Caco-2 (cell line): Measurements from ENCODE around the gene SRGAP3. TPM values are rescaled to one million over a fixed set of nuclear protein-coding genes. Genes with fewer than 3 reads are reported as not detected.

Source experiments
- BruUV-seq: library from RNA; stranded (reverse); fragments of 400-500 nt; replicated peaks from 2 replicates; lab custom pipeline; 2021; lab: Mats Ljungman, UMichigan
- CTCF ChIA-PET: fragments of 300-600 bp; sonication (Branson Sonifier 250); formaldehyde crosslinking; loops from one replicate; lab custom pipeline; 2022; ENCODE audit warnings: antibody characterized with exemption; lab: Charles Lee
- POLR2A ChIA-PET: fragments of 300-600 bp; sonication (Branson Sonifier 250); formaldehyde crosslinking; loops from one replicate; lab custom pipeline; 2022; ENCODE audit warnings: antibody characterized with exemption; lab: Charles Lee
- DNase-seq, 2 experiments: peaks; one replicate each; pipeline versions ENCODE4 v3.0.0 to v3.0.0-alpha.2; 2020 to 2022
- H3K27me3 ChIP-seq: replicated peaks from 2 replicates; pipeline ENCODE4 v1.6.0; 2011; ENCODE audit warnings: low read length; ENCODE audit not compliant: control insufficient read depth, insufficient read depth
- H3K36me3 ChIP-seq: 2 replicates; pipeline ENCODE4 v1.5.1; 2011; ENCODE audit warnings: low read length; ENCODE audit not compliant: control insufficient read depth, insufficient read depth
- H3K4me1 ChIP-seq: fragments of 250-450 bp; sonication (Bioruptor Pico); 2 replicates; pipeline ENCODE4 v1.5.1; 2020; ENCODE audit warnings: mild to moderate bottlenecking
- H3K4me3 ChIP-seq: 2 replicates; pipeline ENCODE4 v1.5.1; 2011; ENCODE audit warnings: low read depth, mild to moderate bottlenecking, control low read depth, low read length
- H3K9me3 ChIP-seq: fragments of 250-450 bp; sonication (Bioruptor Pico); 2 replicates; pipeline ENCODE4 v1.5.1; 2020; ENCODE audit warnings: mild to moderate bottlenecking, moderate library complexity
- H3K27ac Mint-ChIP-seq: one replicate; pipeline ENCODE4 v1.8.0; 2022; ENCODE audit warnings: mixed read lengths; ENCODE audit not compliant: unreplicated experiment
- H3K27me3 Mint-ChIP-seq: one replicate; pipeline ENCODE4 v1.8.0; 2022; ENCODE audit warnings: mixed read lengths; ENCODE audit not compliant: insufficient read depth, unreplicated experiment
- H3K36me3 Mint-ChIP-seq: one replicate; pipeline ENCODE4 v1.8.0; 2022; ENCODE audit warnings: mild to moderate bottlenecking, mixed read lengths; ENCODE audit not compliant: insufficient read depth, unreplicated experiment
- H3K4me1 Mint-ChIP-seq: one replicate; pipeline ENCODE4 v1.8.0; 2022; ENCODE audit warnings: low read depth, mixed read lengths; ENCODE audit not compliant: unreplicated experiment
- H3K4me3 Mint-ChIP-seq: one replicate; pipeline ENCODE4 v1.8.0; 2022; ENCODE audit warnings: mild to moderate bottlenecking, moderate library complexity, mixed read lengths; ENCODE audit not compliant: unreplicated experiment
- H3K9me3 Mint-ChIP-seq: one replicate; pipeline ENCODE4 v1.8.0; 2022; ENCODE audit warnings: mixed read lengths; ENCODE audit not compliant: unreplicated experiment
- intact Hi-C: fragments of 100-400 bp; cut with micrococcal nuclease; formaldehyde crosslinking; loops from one replicate; pipeline ENCODE4 v1.10.0; 2022; ENCODE audit not compliant: unreplicated experiment
- total RNA-seq: library from RNA; stranded (reverse); gene quantifications from 2 replicates; pipeline ENCODE4 v1.2.3, GENCODE V29; 2022
- TF ChIP-seq, protein P1 (sequence below), 2 experiments: fragments of 200-600 bp in 1 of 2; IDR thresholded peaks; 1 replicate in 1 of 2; 2 replicates in 1 of 2; pipeline versions ENCODE4 v1.5.1 to v1.8.0; 2011 to 2022; ENCODE audit warnings: antibody characterized with exemption in 1 of 2, control low read depth in 1 of 2, inconsistent platforms in 1 of 2, low read depth in 1 of 2, low read length in 1 of 2, mild to moderate bottlenecking in 1 of 2, moderate library complexity in 1 of 2; ENCODE audit not compliant: insufficient read depth in 1 of 2, severe bottlenecking in 1 of 2, unreplicated experiment in 1 of 2

The SRGAP3 gene
- total RNA-seq, 1 experiment from 2014 or later, result 1.3 TPM

DNA sequence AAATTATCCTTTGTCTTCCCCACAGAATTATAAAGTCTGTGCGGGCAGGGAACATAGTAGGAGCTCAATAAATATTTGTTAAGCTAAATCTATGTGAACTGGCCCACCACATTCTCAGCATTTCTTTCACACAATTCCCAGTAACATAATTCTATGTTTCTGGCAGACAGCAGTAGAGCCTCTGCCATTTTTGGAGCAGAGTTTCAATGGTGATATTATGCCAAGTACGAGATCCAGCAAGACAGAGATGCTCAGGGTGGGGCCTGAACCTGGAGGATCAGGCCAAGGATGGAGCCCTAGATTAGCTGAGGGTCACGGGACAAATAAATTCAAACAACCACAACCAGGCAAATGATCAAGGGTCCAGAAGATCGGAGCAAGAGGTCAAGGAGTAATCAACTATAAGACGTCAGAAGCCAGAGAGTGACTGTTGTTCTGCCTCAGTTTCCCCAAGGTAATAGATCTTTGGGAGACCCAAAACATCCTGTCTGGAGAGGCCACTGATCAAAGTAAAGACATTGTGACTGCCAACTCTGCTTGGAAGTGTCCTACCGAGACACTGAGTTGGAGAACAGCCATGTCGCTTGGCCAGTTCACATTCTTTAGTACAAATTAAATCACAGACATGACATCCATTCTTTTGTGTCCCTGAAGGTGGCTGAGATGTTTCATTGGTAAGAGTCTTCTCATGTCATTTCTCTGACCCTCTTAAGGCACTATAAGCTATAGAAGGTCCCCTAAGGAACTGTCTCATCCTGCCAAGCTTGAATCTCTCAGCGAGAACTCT lies 15.4 kb downstream of the SRGAP3 start:
- no peaks in the 10 kb centered on the region for H3K36me3 ChIP-seq

DNA sequence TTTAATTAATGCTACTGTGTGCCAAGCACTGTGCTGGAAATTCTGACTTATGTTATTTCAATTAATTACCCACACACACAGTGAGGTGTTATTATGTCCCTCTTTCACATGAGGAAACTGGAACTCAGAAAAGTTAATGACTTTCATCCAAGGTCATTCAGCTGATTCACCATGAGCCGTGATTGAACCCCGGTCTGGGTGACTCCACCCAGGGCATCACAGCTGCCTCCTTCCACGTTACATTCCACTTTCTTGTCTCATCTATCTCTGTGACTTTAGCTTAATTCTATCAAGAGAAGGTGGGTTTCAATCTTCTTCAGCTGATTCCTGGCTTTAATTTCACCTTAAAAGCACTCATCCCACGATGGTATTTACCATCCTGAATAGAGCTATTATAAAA lies 16.3 kb downstream of the SRGAP3 start:
- TF ChIP-seq, protein P1, sequence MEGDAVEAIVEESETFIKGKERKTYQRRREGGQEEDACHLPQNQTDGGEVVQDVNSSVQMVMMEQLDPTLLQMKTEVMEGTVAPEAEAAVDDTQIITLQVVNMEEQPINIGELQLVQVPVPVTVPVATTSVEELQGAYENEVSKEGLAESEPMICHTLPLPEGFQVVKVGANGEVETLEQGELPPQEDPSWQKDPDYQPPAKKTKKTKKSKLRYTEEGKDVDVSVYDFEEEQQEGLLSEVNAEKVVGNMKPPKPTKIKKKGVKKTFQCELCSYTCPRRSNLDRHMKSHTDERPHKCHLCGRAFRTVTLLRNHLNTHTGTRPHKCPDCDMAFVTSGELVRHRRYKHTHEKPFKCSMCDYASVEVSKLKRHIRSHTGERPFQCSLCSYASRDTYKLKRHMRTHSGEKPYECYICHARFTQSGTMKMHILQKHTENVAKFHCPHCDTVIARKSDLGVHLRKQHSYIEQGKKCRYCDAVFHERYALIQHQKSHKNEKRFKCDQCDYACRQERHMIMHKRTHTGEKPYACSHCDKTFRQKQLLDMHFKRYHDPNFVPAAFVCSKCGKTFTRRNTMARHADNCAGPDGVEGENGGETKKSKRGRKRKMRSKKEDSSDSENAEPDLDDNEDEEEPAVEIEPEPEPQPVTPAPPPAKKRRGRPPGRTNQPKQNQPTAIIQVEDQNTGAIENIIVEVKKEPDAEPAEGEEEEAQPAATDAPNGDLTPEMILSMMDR (IDR thresholded peaks at IDR 0.05; ENCODE audit: insufficient read depth in 1 of 2, low read depth in 1 of 2, low read length in 1 of 2, severe bottlenecking in 1 of 2, unreplicated experiment in 1 of 2), result no peak
- intact Hi-C loops, result no loop called here
- POLR2A ChIA-PET, result no interaction called here

More for the DNA sequence above, 15.4 kb downstream of the SRGAP3 start:
- Mint-ChIP-seq H3K4me3 (no peak overlapping the region), H3K27me3 (peaks cover 15% of the 10 kb centered on the region), H3K36me3 (no peaks in the 10 kb centered on the region), H3K9me3 (no peaks in the 10 kb centered on the region), H3K4me1 (no peaks in the 10 kb centered on the region), H3K27ac (no peak overlapping the region)
- POLR2A ChIA-PET, result no interaction called here
- TF ChIP-seq, protein P1 (IDR thresholded peaks at IDR 0.05; ENCODE audit: insufficient read depth in 1 of 2, low read depth in 1 of 2, low read length in 1 of 2, severe bottlenecking in 1 of 2, unreplicated experiment in 1 of 2), result no peak
- no TSS peak for BruUV-seq
- intact Hi-C loops, result no loop called here
- no peak for DNase-seq
- H3K4me1 ChIP-seq, result no peaks in the 10 kb centered on the region
- H3K27me3 ChIP-seq, result no peaks in the 10 kb centered on the region
- no peak overlapping the region for H3K4me3 ChIP-seq
- no peaks in the 10 kb centered on the region for H3K9me3 ChIP-seq
- CTCF ChIA-PET, result no interaction called here

DNA sequence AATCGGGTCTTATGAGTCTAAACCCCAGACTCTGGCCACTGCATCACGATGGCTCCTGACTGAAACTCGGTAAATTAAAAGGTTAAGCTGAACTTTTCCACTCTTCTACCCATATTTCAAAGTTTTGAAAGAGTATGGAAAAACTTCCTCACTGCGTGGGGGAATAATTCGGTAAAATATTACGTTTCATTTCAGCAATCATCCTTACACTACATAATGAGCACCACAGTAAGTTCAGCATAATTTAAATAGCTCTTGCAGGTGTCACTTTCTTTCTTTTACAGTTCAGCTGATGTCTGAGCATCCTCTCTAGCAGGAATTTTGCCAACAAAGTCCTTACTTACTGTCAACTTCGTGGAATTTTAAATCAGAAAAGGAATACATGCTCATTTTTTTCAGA lies 17.5 kb downstream of the SRGAP3 start:
- Mint-ChIP-seq H3K4me1 (no peaks in the 10 kb centered on the region), H3K27me3 (peaks cover 11% of the 10 kb centered on the region), H3K27ac (no peak overlapping the region), H3K9me3 (no peaks in the 10 kb centered on the region), H3K36me3 (no peaks in the 10 kb centered on the region), H3K4me3 (no peak overlapping the region)
- ChIA-PET CTCF (no interaction called here), POLR2A (no interaction called here)
- intact Hi-C loops, result no loop called here
- Histone ChIP-seq H3K9me3 (no peaks in the 10 kb centered on the region), H3K36me3 (no peaks in the 10 kb centered on the region), H3K4me1 (no peaks in the 10 kb centered on the region), H3K27me3 (no peaks in the 10 kb centered on the region), H3K4me3 (no peak overlapping the region)
- TF ChIP-seq, protein P1 (IDR thresholded peaks at IDR 0.05; ENCODE audit: insufficient read depth in 1 of 2, low read depth in 1 of 2, low read length in 1 of 2, severe bottlenecking in 1 of 2, unreplicated experiment in 1 of 2), result no peak
- no peak for DNase-seq
- BruUV-seq, result no TSS peak

More for the DNA sequence above, 16.3 kb downstream of the SRGAP3 start:
- CTCF ChIA-PET, result no interaction called here
- Histone ChIP-seq H3K36me3 (no peaks in the 10 kb centered on the region), H3K27me3 (no peaks in the 10 kb centered on the region), H3K9me3 (no peaks in the 10 kb centered on the region), H3K4me1 (no peaks in the 10 kb centered on the region), H3K4me3 (no peak overlapping the region)
- H3K9me3 Mint-ChIP-seq, result no peaks in the 10 kb centered on the region
- H3K27ac Mint-ChIP-seq, result no peak overlapping the region
- BruUV-seq, result no TSS peak
- H3K4me1 Mint-ChIP-seq, result no peaks in the 10 kb centered on the region
- no peak overlapping the region for H3K4me3 Mint-ChIP-seq
- no peaks in the 10 kb centered on the region for H3K36me3 Mint-ChIP-seq
- peaks cover 15% of the 10 kb centered on the region for H3K27me3 Mint-ChIP-seq
- no peak for DNase-seq
